EH (cell line): ENCODE results near the gene DRD3.

Source experiments
- DNase-seq: peaks from one replicate; pipeline ENCODE4 v3.0.0-alpha.2; 2015; ENCODE audit warnings: low read depth

The DRD3 gene

GRCh38 chr3:114178770-114179368 lies at the start of gene DRD3:
Gene DRD3 (minus strand): TSS chr3:114179052. CDS start chr3:114171992, 7,060 bp downstream.
- DNase-seq, result peak; percentile 54

- no peak for DNase-seq
Measured at GRCh38 chr3:114227076-114227475, 48.2 kb upstream of the DRD3 start.

- no peak for DNase-seq
Measured at GRCh38 chr3:114226313-114226712, 47.5 kb upstream of the DRD3 start.

- DNase-seq, result no peak
Measured at GRCh38 chr3:114223143-114223542, 44.3 kb upstream of the DRD3 start.

GRCh38 chr3:114221881-114222264 lies 43.0 kb upstream of the DRD3 start:
- DNase-seq, result no peak

GRCh38 chr3:114221165-114221880 lies 42.5 kb upstream of the DRD3 start:
- no peak for DNase-seq

GRCh38 chr3:114219741-114220140 lies 40.9 kb upstream of the DRD3 start:
- no peak for DNase-seq

- DNase-seq, result no peak
Measured at GRCh38 chr3:114218578-114219185, 39.8 kb upstream of the DRD3 start.

GRCh38 chr3:114218006-114218405 lies 39.2 kb upstream of the DRD3 start:
- no peak for DNase-seq

- no peak for DNase-seq
Measured at GRCh38 chr3:114217266-114217665, 38.4 kb upstream of the DRD3 start.

GRCh38 chr3:114216186-114216970 lies 37.5 kb upstream of the DRD3 start:
- peak; percentile 69 for DNase-seq

GRCh38 chr3:114214542-114215341 lies 35.9 kb upstream of the DRD3 start:
- DNase-seq, result no peak

- peak; percentile 94 for DNase-seq
Measured at GRCh38 chr3:114213627-114214541, 35.0 kb upstream of the DRD3 start.

GRCh38 chr3:114213292-114213626 lies 34.4 kb upstream of the DRD3 start:
- peak; percentile 82 for DNase-seq

GRCh38 chr3:114212646-114213045 lies 33.8 kb upstream of the DRD3 start:
- no peak for DNase-seq

GRCh38 chr3:114207768-114208167 lies 28.9 kb upstream of the DRD3 start:
- no peak for DNase-seq

- DNase-seq, result no peak
Measured at GRCh38 chr3:114206342-114206741, 27.5 kb upstream of the DRD3 start.

- peak; percentile 3 for DNase-seq
Measured at GRCh38 chr3:114205541-114205940, 26.7 kb upstream of the DRD3 start.

GRCh38 chr3:114194750-114195149 lies 15.9 kb upstream of the DRD3 start:
- DNase-seq, result no peak

GRCh38 chr3:114192136-114192535 lies 13.3 kb upstream of the DRD3 start:
- DNase-seq, result no peak

GRCh38 chr3:114186501-114186900 lies 7.6 kb upstream of the DRD3 start:
- DNase-seq, result peak; percentile 24
